Measurements from ENCODE around the gene KLHL28. TPM values are rescaled to one million over a fixed set of nuclear protein-coding genes. Genes with fewer than 3 reads are reported as not detected.
A peak's percentile ranks its signal among the peaks of the same experiment; 100 is the strongest.

The KLHL28 gene
- total and polyA plus RNA-seq, 2 donors (not counting 1 experiment from before 2014, with no cell fraction given) = 6.1 to 9.7 TPM

- peaks cover 2% of the 10 kb centered on the region for H3K4me1 ChIP-seq (ENCODE audit: control insufficient read depth, extremely low read depth, insufficient read depth, low read length)
- no peaks in the 10 kb centered on the region for H3K36me3 ChIP-seq (ENCODE audit: control insufficient read depth, insufficient read depth, low read length)
- DNase-seq (ENCODE audit: low read depth in 2 of 2) = peak; percentile 18 to 21
- no peak for TF ChIP-seq EZH2 (IDR thresholded peaks at IDR 0.05; ENCODE audit: low read length, missing control alignments)
- TF ChIP-seq, protein P1, sequence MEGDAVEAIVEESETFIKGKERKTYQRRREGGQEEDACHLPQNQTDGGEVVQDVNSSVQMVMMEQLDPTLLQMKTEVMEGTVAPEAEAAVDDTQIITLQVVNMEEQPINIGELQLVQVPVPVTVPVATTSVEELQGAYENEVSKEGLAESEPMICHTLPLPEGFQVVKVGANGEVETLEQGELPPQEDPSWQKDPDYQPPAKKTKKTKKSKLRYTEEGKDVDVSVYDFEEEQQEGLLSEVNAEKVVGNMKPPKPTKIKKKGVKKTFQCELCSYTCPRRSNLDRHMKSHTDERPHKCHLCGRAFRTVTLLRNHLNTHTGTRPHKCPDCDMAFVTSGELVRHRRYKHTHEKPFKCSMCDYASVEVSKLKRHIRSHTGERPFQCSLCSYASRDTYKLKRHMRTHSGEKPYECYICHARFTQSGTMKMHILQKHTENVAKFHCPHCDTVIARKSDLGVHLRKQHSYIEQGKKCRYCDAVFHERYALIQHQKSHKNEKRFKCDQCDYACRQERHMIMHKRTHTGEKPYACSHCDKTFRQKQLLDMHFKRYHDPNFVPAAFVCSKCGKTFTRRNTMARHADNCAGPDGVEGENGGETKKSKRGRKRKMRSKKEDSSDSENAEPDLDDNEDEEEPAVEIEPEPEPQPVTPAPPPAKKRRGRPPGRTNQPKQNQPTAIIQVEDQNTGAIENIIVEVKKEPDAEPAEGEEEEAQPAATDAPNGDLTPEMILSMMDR (conservative IDR thresholded peaks at IDR 0.05 in 1 of 2, IDR thresholded peaks at IDR 0.05 in 1 of 2; ENCODE audit: low read depth in 1 of 2, low read length in 2 of 2) = no peak
- peak overlapping the region; percentile 97 for H3K4me2 ChIP-seq (ENCODE audit: extremely low read depth, insufficient read depth, low read length)
- H3K9me3 ChIP-seq (ENCODE audit: control insufficient read depth, insufficient read depth, low read depth, low read length) = no peaks in the 10 kb centered on the region
- H3K27ac ChIP-seq (ENCODE audit: insufficient read depth, low read length) = no peak overlapping the region
- no peaks in the 10 kb centered on the region for H3K27me3 ChIP-seq (ENCODE audit: control insufficient read depth, insufficient read depth, low read length)
- no peak overlapping the region for H2AFZ ChIP-seq (ENCODE audit: low read length)
- H4K20me1 ChIP-seq (ENCODE audit: control insufficient read depth, extremely low read depth, insufficient read depth, low read length) = no peaks in the 10 kb centered on the region
- H3K79me2 ChIP-seq (ENCODE audit: control insufficient read depth, insufficient read depth, low read length) = peaks cover 80% of the 10 kb centered on the region
- H3K4me3 ChIP-seq (replicated peaks in 1 of 4; ENCODE audit: control extremely low read depth in 1 of 4, insufficient read depth in 1 of 4, low read depth in 3 of 4, low read length in 4 of 4) = peak overlapping the region; percentile 61 to 98 (median 87)
- no peak overlapping the region for H3K9ac ChIP-seq (ENCODE audit: insufficient read depth, low read length)
These were observed 2.1 kb upstream of the KLHL28 start for GRCh38 chr14:44963775-44964380.

DNA sequence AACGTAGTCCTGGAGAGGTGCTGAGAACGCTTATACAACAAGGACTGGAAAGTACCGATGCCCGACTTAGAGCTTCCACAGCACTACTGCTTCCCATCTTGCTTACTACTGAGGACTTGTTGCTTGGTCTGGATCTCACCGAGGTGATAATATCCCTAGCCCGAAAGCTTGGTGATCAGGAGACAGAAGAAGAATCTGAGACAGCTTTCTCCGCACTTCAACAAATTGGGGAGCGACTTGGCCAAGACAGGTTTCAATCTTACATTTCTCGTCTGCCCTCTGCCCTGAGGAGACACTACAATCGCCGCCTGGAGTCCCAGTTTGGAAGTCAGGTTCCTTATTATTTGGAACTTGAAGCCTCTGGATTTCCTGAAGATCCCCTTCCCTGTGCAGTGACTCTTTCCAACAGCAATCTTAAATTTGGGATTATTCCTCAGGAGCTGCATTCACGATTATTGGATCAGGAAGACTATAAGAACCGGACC is 1.3 kb upstream of the KLHL28 start:
- DNase-seq (ENCODE audit: low read depth in 2 of 2) = no peak
- H3K36me3 ChIP-seq (ENCODE audit: control insufficient read depth, insufficient read depth, low read length) = no peaks in the 10 kb centered on the region
- peak overlapping the region; percentile 61 to 98 (median 87) for H3K4me3 ChIP-seq (replicated peaks in 1 of 4; ENCODE audit: control extremely low read depth in 1 of 4, insufficient read depth in 1 of 4, low read depth in 3 of 4, low read length in 4 of 4)
- H3K9ac ChIP-seq (ENCODE audit: insufficient read depth, low read length) = peak overlapping the region; percentile 63
- H3K27ac ChIP-seq (ENCODE audit: insufficient read depth, low read length) = peak overlapping the region; percentile 84
- peak overlapping the region; percentile 97 for H3K4me2 ChIP-seq (ENCODE audit: extremely low read depth, insufficient read depth, low read length)
- H3K9me3 ChIP-seq (ENCODE audit: control insufficient read depth, insufficient read depth, low read depth, low read length) = no peaks in the 10 kb centered on the region
- H3K79me2 ChIP-seq (ENCODE audit: control insufficient read depth, insufficient read depth, low read length) = peaks cover 80% of the 10 kb centered on the region
- H3K4me1 ChIP-seq (ENCODE audit: control insufficient read depth, extremely low read depth, insufficient read depth, low read length) = peaks cover 2% of the 10 kb centered on the region
- TF ChIP-seq, protein P1 (conservative IDR thresholded peaks at IDR 0.05 in 1 of 2, IDR thresholded peaks at IDR 0.05 in 1 of 2; ENCODE audit: low read depth in 1 of 2, low read length in 2 of 2) = no peak
- TF ChIP-seq EZH2 (IDR thresholded peaks at IDR 0.05; ENCODE audit: low read length, missing control alignments) = no peak
- no peaks in the 10 kb centered on the region for H4K20me1 ChIP-seq (ENCODE audit: control insufficient read depth, extremely low read depth, insufficient read depth, low read length)
- no peaks in the 10 kb centered on the region for H3K27me3 ChIP-seq (ENCODE audit: control insufficient read depth, insufficient read depth, low read length)
- H2AFZ ChIP-seq (ENCODE audit: low read length) = peak overlapping the region; percentile 64

- peaks cover 2% of the 10 kb centered on the region for H3K4me1 ChIP-seq (ENCODE audit: control insufficient read depth, extremely low read depth, insufficient read depth, low read length)
- peak overlapping the region; percentile 63 for H3K9ac ChIP-seq (ENCODE audit: insufficient read depth, low read length)
- no peaks in the 10 kb centered on the region for H3K36me3 ChIP-seq (ENCODE audit: control insufficient read depth, insufficient read depth, low read length)
- peak overlapping the region; percentile 84 for H3K27ac ChIP-seq (ENCODE audit: insufficient read depth, low read length)
- H3K27me3 ChIP-seq (ENCODE audit: control insufficient read depth, insufficient read depth, low read length) = no peaks in the 10 kb centered on the region
- DNase-seq (ENCODE audit: low read depth in 2 of 2) = peak; percentile 50 to 64
- H3K79me2 ChIP-seq (ENCODE audit: control insufficient read depth, insufficient read depth, low read length) = peaks cover 83% of the 10 kb centered on the region
- no peaks in the 10 kb centered on the region for H4K20me1 ChIP-seq (ENCODE audit: control insufficient read depth, extremely low read depth, insufficient read depth, low read length)
- H3K9me3 ChIP-seq (ENCODE audit: control insufficient read depth, insufficient read depth, low read depth, low read length) = no peaks in the 10 kb centered on the region
- H3K4me2 ChIP-seq (ENCODE audit: extremely low read depth, insufficient read depth, low read length) = peak overlapping the region; percentile 97
- no peak for TF ChIP-seq EZH2 (IDR thresholded peaks at IDR 0.05; ENCODE audit: low read length, missing control alignments)
- TF ChIP-seq, protein P1 (conservative IDR thresholded peaks at IDR 0.05 in 1 of 2, IDR thresholded peaks at IDR 0.05 in 1 of 2; ENCODE audit: low read depth in 1 of 2, low read length in 2 of 2) = no peak
- H3K4me3 ChIP-seq (replicated peaks in 1 of 4; ENCODE audit: control extremely low read depth in 1 of 4, insufficient read depth in 1 of 4, low read depth in 3 of 4, low read length in 4 of 4) = peak overlapping the region; percentile 61 to 98 (median 87)
- peak overlapping the region; percentile 64 for H2AFZ ChIP-seq (ENCODE audit: low read length)
These were observed 742 bp upstream of the KLHL28 start for GRCh38 chr14:44962334-44963043.
